Measurements from ENCODE around the gene KLHL18. TPM values are rescaled to one million over a fixed set of nuclear protein-coding genes. Genes with fewer than 3 reads are reported as not detected.

Gene KLHL18
- total and polyA plus RNA-seq, 2 of the 4 experiments (the other 2 are of a cell fraction), result 29.1 to 76.2 TPM

- Histone ChIP-seq H3K9me3 (ENCODE audit: control insufficient read depth, insufficient read depth, low read length) (no peaks in the 10 kb centered on the region), H2BK5ac (ENCODE audit: low read depth, low read length, poor library complexity, severe bottlenecking) (no peak overlapping the region), H4K8ac (ENCODE audit: low read depth in 2 of 2, low read length in 2 of 2) (no peak overlapping the region), H2BK120ac (ENCODE audit: low read depth, low read length) (no peak overlapping the region), H2BK20ac (ENCODE audit: low read depth, low read length) (no peak overlapping the region), H3K4ac (ENCODE audit: low read depth, low read length) (no peak overlapping the region), H4K20me1 (ENCODE audit: insufficient read depth, low read length) (peaks cover 12% of the 10 kb centered on the region), H3K36me3 (ENCODE audit: control insufficient read depth, insufficient read depth, low read length) (peaks cover 6% of the 10 kb centered on the region; the same call in 1 of the 2 replicates), H4K5ac (ENCODE audit: low read depth, low read length) (no peak overlapping the region), H3K18ac (ENCODE audit: low read depth, low read length) (no peak overlapping the region), H2BK15ac (ENCODE audit: low read depth, low read length) (no peak overlapping the region), H3K27me3 (ENCODE audit: control insufficient read depth, insufficient read depth, low read length) (no peaks in the 10 kb centered on the region), H3K9ac (ENCODE audit: low read depth, low read length) (no peak overlapping the region), H2AFZ (replicated peaks; ENCODE audit: low read length, poor library complexity) (no peak overlapping the region), H4K91ac (ENCODE audit: insufficient read depth, low read depth, low read length) (no peak overlapping the region), H3K27ac (ENCODE audit: insufficient read depth, low read length) (no peak overlapping the region), H3K9me1 (ENCODE audit: insufficient read depth, low read length) (no peaks in the 10 kb centered on the region; the same call in 1 of the 2 replicates), H3K79me1 (ENCODE audit: low read depth in 1 of 2, low read length in 2 of 2) (peaks cover 39 to 79% of the 10 kb centered on the region in 2 experiments), H2AK9ac (replicated peaks; ENCODE audit: low read depth, low read length, poor library complexity) (no peak overlapping the region), H2AK5ac (ENCODE audit: low read depth, low read length) (no peak overlapping the region), H3K56ac (ENCODE audit: extremely low read depth, insufficient read depth, low read length) (no peak overlapping the region), H3K4me2 (ENCODE audit: low read depth, low read length) (no peak overlapping the region), H3K23ac (ENCODE audit: low read depth, low read length) (no peak overlapping the region), H3K4me3 (ENCODE audit: insufficient read depth, low read depth, low read length) (no peak overlapping the region), H3K14ac (replicated peaks; ENCODE audit: low read depth, low read length) (no peak overlapping the region), H3K4me1 (ENCODE audit: control insufficient read depth, insufficient read depth, low read length) (peaks cover 3% of the 10 kb centered on the region; the same call in 1 of the 2 replicates)
- no peak for DNase-seq
- in situ Hi-C loops (cut with MboI; ENCODE audit: low sequenced_read_pairs), result no loop called here
- TF ChIP-seq CTCF (conservative IDR thresholded peaks at IDR 0.05; ENCODE audit: low read depth, low read length), result no peak
- no peak for TF ChIP-seq POLR2A (IDR thresholded peaks at IDR 0.05; ENCODE audit: low read depth, low read length)
- no peak for TF ChIP-seq ELK1 (IDR thresholded peaks at IDR 0.05; ENCODE audit: borderline replicate concordance, low read depth, low read length)
- TF ChIP-seq FOS (IDR thresholded peaks at IDR 0.05; ENCODE audit: low read depth, low read length), result no peak
- TF ChIP-seq RCOR1 (IDR thresholded peaks at IDR 0.05; ENCODE audit: insufficient replicate concordance, low read length), result no peak
- no peak for TF ChIP-seq MXI1 (IDR thresholded peaks at IDR 0.05; ENCODE audit: borderline replicate concordance, low read depth, low read length)
- TF ChIP-seq SMC3 (IDR thresholded peaks at IDR 0.05; ENCODE audit: low read depth, low read length), result no peak
- TF ChIP-seq MAFK (IDR thresholded peaks at IDR 0.05; ENCODE audit: low read depth, low read length), result no peak
- no peak for TF ChIP-seq RFX5 (IDR thresholded peaks at IDR 0.05; ENCODE audit: low read depth, low read length)
- no peak for TF ChIP-seq BHLHE40 (IDR thresholded peaks at IDR 0.05; ENCODE audit: low read depth, low read length)
- no peak for TF ChIP-seq CHD1 (IDR thresholded peaks at IDR 0.05; ENCODE audit: low read depth, low read length)
- TF ChIP-seq CEBPB (IDR thresholded peaks at IDR 0.05; ENCODE audit: low read depth, low read length), result no peak
- dilution Hi-C loops (cut with HindIII; ENCODE audit: low sequenced_read_pairs, unreplicated experiment), result no loop called here
- CTCF ChIA-PET, result no interaction called here
- no peak for ATAC-seq (ENCODE audit: low read depth)
- no CpG with 5 or more reads among the region's 2 CpGs for WGBS, 2 experiments (ENCODE audit: extremely low coverage in 2 of 2, insufficient read length in 1 of 2)
- POLR2A ChIA-PET (ENCODE audit: unreplicated experiment), result no interaction called here
- no TSS peak for BruUV-seq (replicated peaks)
- intact Hi-C loops (cut with micrococcal nuclease), result no loop called here
Observed at GRCh38 chr3:47293822-47294221, 11.1 kb downstream of the KLHL18 start.

Data from IMR-90 (cell line).